ENCODE measurements around the gene DNAI4. TPM values are rescaled to one million over a fixed set of nuclear protein-coding genes. Genes with fewer than 3 reads are reported as not detected.

DNAI4 gene
- total and polyA plus RNA-seq, 2 donors (not counting 1 experiment from before 2014, with no cell fraction given) = 0.30 to 2.7 TPM

DNA sequence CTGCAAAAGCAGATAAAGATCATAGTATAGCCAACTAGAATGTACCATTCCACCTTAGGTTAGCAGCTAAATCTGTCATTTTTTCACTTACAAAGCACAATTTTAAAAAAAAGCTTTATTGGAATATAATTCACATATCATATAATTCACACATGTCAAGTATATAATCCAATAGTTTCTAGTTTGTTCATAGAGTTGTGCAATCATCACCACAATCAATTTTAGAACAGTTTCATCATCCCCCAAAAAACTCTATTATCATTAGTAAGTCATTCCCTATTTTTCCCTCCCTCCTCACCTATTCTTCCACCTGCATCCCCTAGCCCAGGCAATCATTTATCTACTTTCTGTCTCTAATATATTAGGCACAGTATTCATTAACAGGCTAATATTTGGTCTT lies 91.5 kb downstream of the DNAI4 start:
- intact Hi-C loops (cut with micrococcal nuclease) = no loop called here

GRCh38 chr1:66831529-66832239 lies 93.0 kb downstream of the DNAI4 start:
- no CpG with 5 or more reads among the region's 3 CpGs for WGBS (ENCODE audit: insufficient coverage)
- POLR2A ChIA-PET = no interaction called here

More for the DNA sequence above, 91.5 kb downstream of the DNAI4 start:
- no peak for TF ChIP-seq EZH2 (IDR thresholded peaks at IDR 0.05; ENCODE audit: borderline replicate concordance, insufficient read depth, low read depth, low read length, poor library complexity, severe bottlenecking)
- TF ChIP-seq, protein P1, sequence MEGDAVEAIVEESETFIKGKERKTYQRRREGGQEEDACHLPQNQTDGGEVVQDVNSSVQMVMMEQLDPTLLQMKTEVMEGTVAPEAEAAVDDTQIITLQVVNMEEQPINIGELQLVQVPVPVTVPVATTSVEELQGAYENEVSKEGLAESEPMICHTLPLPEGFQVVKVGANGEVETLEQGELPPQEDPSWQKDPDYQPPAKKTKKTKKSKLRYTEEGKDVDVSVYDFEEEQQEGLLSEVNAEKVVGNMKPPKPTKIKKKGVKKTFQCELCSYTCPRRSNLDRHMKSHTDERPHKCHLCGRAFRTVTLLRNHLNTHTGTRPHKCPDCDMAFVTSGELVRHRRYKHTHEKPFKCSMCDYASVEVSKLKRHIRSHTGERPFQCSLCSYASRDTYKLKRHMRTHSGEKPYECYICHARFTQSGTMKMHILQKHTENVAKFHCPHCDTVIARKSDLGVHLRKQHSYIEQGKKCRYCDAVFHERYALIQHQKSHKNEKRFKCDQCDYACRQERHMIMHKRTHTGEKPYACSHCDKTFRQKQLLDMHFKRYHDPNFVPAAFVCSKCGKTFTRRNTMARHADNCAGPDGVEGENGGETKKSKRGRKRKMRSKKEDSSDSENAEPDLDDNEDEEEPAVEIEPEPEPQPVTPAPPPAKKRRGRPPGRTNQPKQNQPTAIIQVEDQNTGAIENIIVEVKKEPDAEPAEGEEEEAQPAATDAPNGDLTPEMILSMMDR (IDR thresholded peaks at IDR 0.05) = no peak
- ChIA-PET CTCF (no interaction called here), POLR2A (no interaction called here)
- no peak overlapping the region for H3K27ac Mint-ChIP-seq
- H3K4me3 Mint-ChIP-seq = no peak overlapping the region
- Histone ChIP-seq H4K20me1 (ENCODE audit: control insufficient read depth, insufficient read depth, low read length, poor library complexity, severe bottlenecking) (no peaks in the 10 kb centered on the region), H3K27me3 (replicated peaks in 1 of 4; ENCODE audit: control extremely low read depth in 1 of 4, control insufficient read depth in 3 of 4, insufficient read depth in 4 of 4, low read length in 3 of 4) (no peaks in the 10 kb centered on the region), H3K4me1 (ENCODE audit: control insufficient read depth in 2 of 2, insufficient read depth in 2 of 2, low read length in 2 of 2) (no peaks in the 10 kb centered on the region), H3K27ac (ENCODE audit: low read length in 2 of 2) (no peak overlapping the region), H3K79me2 (ENCODE audit: control insufficient read depth, insufficient read depth, low read length) (no peaks in the 10 kb centered on the region), H3K36me3 (replicated peaks in 1 of 2; ENCODE audit: control extremely low read depth in 1 of 2, control insufficient read depth in 1 of 2, extremely low read depth in 1 of 2, insufficient read depth in 2 of 2, low read length in 1 of 2) (no peaks in the 10 kb centered on the region), H3K4me2 (replicated peaks; ENCODE audit: low read depth, low read length, poor library complexity, severe bottlenecking) (no peak overlapping the region), H3K4me3 (ENCODE audit: control extremely low read depth in 1 of 5, extremely low read depth in 1 of 5, insufficient read depth in 1 of 5, low read depth in 2 of 5, low read length in 4 of 5) (no peak overlapping the region), H3K9ac (ENCODE audit: low read length) (no peak overlapping the region), H3K9me3 (ENCODE audit: control extremely low read depth in 1 of 3, control insufficient read depth in 2 of 3, insufficient read depth in 1 of 3, low read length in 2 of 3) (no peaks in the 10 kb centered on the region), H2AFZ (ENCODE audit: insufficient read depth, low read depth, low read length, poor library complexity, severe bottlenecking) (no peak overlapping the region)
- no peaks in the 10 kb centered on the region for H3K4me1 Mint-ChIP-seq
- no peak for ATAC-seq (ENCODE audit: low read depth)
- H3K9me3 Mint-ChIP-seq (ENCODE audit: insufficient read depth) = no peaks in the 10 kb centered on the region
- H3K27me3 Mint-ChIP-seq = peaks cover 3% of the 10 kb centered on the region
- no peak for DNase-seq

More at GRCh38 chr1:66831529-66832239, 93.0 kb downstream of the DNAI4 start:
- Histone ChIP-seq H3K27ac (ENCODE audit: low read length in 2 of 2) (no peak overlapping the region), H3K27me3 (replicated peaks in 1 of 4; ENCODE audit: control extremely low read depth in 1 of 4, control insufficient read depth in 3 of 4, insufficient read depth in 4 of 4, low read length in 3 of 4) (no peaks in the 10 kb centered on the region), H3K79me2 (ENCODE audit: control insufficient read depth, insufficient read depth, low read length) (no peaks in the 10 kb centered on the region), H2AFZ (ENCODE audit: insufficient read depth, low read depth, low read length, poor library complexity, severe bottlenecking) (no peak overlapping the region), H3K4me1 (ENCODE audit: control insufficient read depth in 2 of 2, insufficient read depth in 2 of 2, low read length in 2 of 2) (no peaks in the 10 kb centered on the region), H3K9ac (ENCODE audit: low read length) (no peak overlapping the region), H3K4me2 (replicated peaks; ENCODE audit: low read depth, low read length, poor library complexity, severe bottlenecking) (no peak overlapping the region), H3K9me3 (ENCODE audit: control extremely low read depth in 1 of 3, control insufficient read depth in 2 of 3, insufficient read depth in 1 of 3, low read length in 2 of 3) (no peaks in the 10 kb centered on the region), H3K4me3 (ENCODE audit: control extremely low read depth in 1 of 5, extremely low read depth in 1 of 5, insufficient read depth in 1 of 5, low read depth in 2 of 5, low read length in 4 of 5) (no peak overlapping the region), H4K20me1 (ENCODE audit: control insufficient read depth, insufficient read depth, low read length, poor library complexity, severe bottlenecking) (no peaks in the 10 kb centered on the region), H3K36me3 (replicated peaks in 1 of 2; ENCODE audit: control extremely low read depth in 1 of 2, control insufficient read depth in 1 of 2, extremely low read depth in 1 of 2, insufficient read depth in 2 of 2, low read length in 1 of 2) (no peaks in the 10 kb centered on the region)
- intact Hi-C loops (cut with micrococcal nuclease) = no loop called here
- Mint-ChIP-seq H3K27ac (no peak overlapping the region), H3K4me3 (no peak overlapping the region), H3K27me3 (peaks cover 3% of the 10 kb centered on the region), H3K4me1 (no peaks in the 10 kb centered on the region), H3K9me3 (ENCODE audit: insufficient read depth) (no peaks in the 10 kb centered on the region)
- no peak for TF ChIP-seq EZH2 (IDR thresholded peaks at IDR 0.05; ENCODE audit: borderline replicate concordance, insufficient read depth, low read depth, low read length, poor library complexity, severe bottlenecking)
- TF ChIP-seq, protein P1 (IDR thresholded peaks at IDR 0.05) = no peak
- no peak for DNase-seq
- CTCF ChIA-PET = no interaction called here
- no peak for ATAC-seq (ENCODE audit: low read depth)

Measured in B cell (primary cell).